HepG2 (cell line): ENCODE results near the gene LYRM2. TPM values are rescaled to one million over a fixed set of nuclear protein-coding genes. Genes with fewer than 3 reads are reported as not detected.

Experiments used
- ATAC-seq: fragments of 200-7000 bp; cut with Tn5 transposase; 3 replicates; pipeline ENCODE4 v1.9.1; 2020; ENCODE audit warnings: mild to moderate bottlenecking, moderate library complexity
- BruUV-seq: library from RNA; stranded (reverse); fragments of 400-500 nt; replicated peaks from 2 replicates; lab custom pipeline; 2021; lab: Mats Ljungman, UMichigan
- CTCF ChIA-PET: fragments of 300-600 bp; formaldehyde crosslinking; extraction: SDS; loops from one replicate; lab custom pipeline; 2021; ENCODE audit warnings: low total read pairs, inconsistent platforms, low intra/inter-chr PET ratio; lab: Yijun Ruan, JAX
- POLR2A ChIA-PET: fragments of 350-600 bp; sonication (Branson Sonifier 250); formaldehyde crosslinking; loops from one replicate; lab custom pipeline; 2020; ENCODE audit warnings: antibody characterized with exemption, inconsistent platforms; lab: Yijun Ruan, JAX
- DNase-seq: peaks from one replicate; pipeline ENCODE4 v3.0.0-alpha.2; 2015; ENCODE audit warnings: low spot score
- FAIRE-seq: peaks from 3 replicates; lab custom pipeline; 2011; peaks lifted over from hg19 to GRCh38; lab: Jason Lieb, UNC
- H2AFZ ChIP-seq: one replicate; pipeline ENCODE4 v1.6.1; 2011; ENCODE audit warnings: low read length, inconsistent platforms
- H3K27ac ChIP-seq: fragments of 300-600 bp; 3 replicates; pipeline ENCODE4 v1.8.0; 2011; ENCODE audit warnings: mixed run types, mild to moderate bottlenecking, mixed read lengths, low read length, inconsistent platforms; ENCODE audit not compliant: insufficient read depth; ENCODE audit errors: extremely low read length
- H3K27me3 ChIP-seq, 2 experiments: fragments of 200-600 bp in 1 of 2; 2 replicates in 1 of 2; 3 replicates in 1 of 2; pipeline versions ENCODE4 v1.6.0 to v1.8.0; 2011; ENCODE audit warnings: low read length in 2 of 2, mild to moderate bottlenecking in 2 of 2, moderate library complexity in 2 of 2, inconsistent platforms in 1 of 2; ENCODE audit not compliant: insufficient read depth in 2 of 2, control insufficient read depth in 1 of 2
- H3K36me3 ChIP-seq, 2 experiments: fragments of 200-600 bp in 1 of 2; replicated peaks in 1 of 2; 2 replicates in 1 of 2; 3 replicates in 1 of 2; pipeline versions ENCODE4 v1.5.1 to v1.8.0; 2011; ENCODE audit warnings: low read length in 2 of 2, inconsistent platforms in 1 of 2; ENCODE audit not compliant: insufficient read depth in 2 of 2, control insufficient read depth in 1 of 2
- H3K4me1 ChIP-seq: 2 replicates; pipeline ENCODE4 v1.5.1; 2012; ENCODE audit warnings: low read length, inconsistent platforms; ENCODE audit not compliant: insufficient read depth
- H3K4me2 ChIP-seq: 2 replicates; pipeline ENCODE4 v1.6.0; 2011; ENCODE audit warnings: low read depth, low read length, inconsistent platforms
- H3K4me3 ChIP-seq, 3 experiments: fragments of 200-600 bp in 1 of 3; sonication (generic), shearing (Covaris generic) in 1 of 3; replicated peaks in 1 of 3; 2 replicates each; pipeline ENCODE4 v1.5.1; 2011 to 2016; ENCODE audit warnings: low read length in 3 of 3, inconsistent platforms in 2 of 3, low read depth in 2 of 3, mild to moderate bottlenecking in 2 of 3, control low read depth in 1 of 3, mixed read lengths in 1 of 3; ENCODE audit not compliant: insufficient read depth in 1 of 3
- H3K79me2 ChIP-seq: one replicate; pipeline ENCODE4 v1.6.1; 2011; ENCODE audit warnings: low read length, inconsistent platforms; ENCODE audit not compliant: insufficient read depth
- H3K9ac ChIP-seq: 2 replicates; pipeline ENCODE4 v1.6.0; 2011; ENCODE audit warnings: mild to moderate bottlenecking, low read depth, low read length, inconsistent platforms; ENCODE audit not compliant: insufficient read depth
- H3K9me3 ChIP-seq: 2 replicates; pipeline ENCODE4 v1.5.1; 2012; ENCODE audit warnings: mild to moderate bottlenecking, low read length
- H4K20me1 ChIP-seq: 2 replicates; pipeline ENCODE4 v1.6.0; 2011; ENCODE audit warnings: inconsistent platforms, mild to moderate bottlenecking, low read length, moderate library complexity; ENCODE audit not compliant: insufficient read depth
- FOXA3 ChIP-seq: IDR thresholded peaks from 2 replicates; pipeline ENCODE4 v1.6.1; 2016; ENCODE audit warnings: missing genetic modification reagents, missing compliant biosample characterization
- HIVEP1 ChIP-seq: sonication (generic); formaldehyde crosslinking; IDR thresholded peaks from 2 replicates; pipeline ENCODE4 v1.4.0; 2020; ENCODE audit warnings: mild to moderate bottlenecking, missing genetic modification reagents
- NBN ChIP-seq: fragments of 450-650 bp; conservative IDR thresholded peaks from 2 replicates; pipeline ENCODE4 v1.6.1; 2017
- PITX1 ChIP-seq: sonication (generic); formaldehyde crosslinking; IDR thresholded peaks from 2 replicates; pipeline ENCODE4 v1.5.1; 2020; ENCODE audit warnings: mild to moderate bottlenecking, missing genetic modification reagents
- ZBTB38 ChIP-seq: sonication (generic); formaldehyde crosslinking; IDR thresholded peaks from 2 replicates; pipeline ENCODE4 v1.5.1; 2020; ENCODE audit warnings: mild to moderate bottlenecking, missing genetic modification reagents
- ZBTB44 ChIP-seq: sonication (generic); formaldehyde crosslinking; IDR thresholded peaks from 2 replicates; pipeline ENCODE4 v1.4.0; 2020; ENCODE audit warnings: missing genetic modification reagents
- ZNF780A ChIP-seq: sonication (generic); formaldehyde crosslinking; IDR thresholded peaks from 2 replicates; pipeline ENCODE4 v1.8.0; 2022; ENCODE audit warnings: mild to moderate bottlenecking, missing genetic modification reagents, moderate library complexity
- WGBS: methylation state at CpG from one replicate; pipeline ENCODE4 v1.1.6; 2017; ENCODE audit warnings: low lambda C conversion rate; 5-methylcytosine and 5-hydroxymethylcytosine counted together
- in situ Hi-C: cut with HindIII; loops from 2 replicates; pipeline ENCODE4 v1.10.0; 2017; ENCODE audit warnings: low pct_unique_long_range_greater_than_20kb; ENCODE audit not compliant: extremely low pct_ligation_motif_present
- intact Hi-C: fragments of 100-400 bp; cut with micrococcal nuclease; formaldehyde crosslinking; loops from one replicate; pipeline ENCODE4 v1.10.0; 2022; ENCODE audit not compliant: unreplicated experiment
- polyA plus RNA-seq, 8 experiments: library from polyadenylated mRNA; depleted of rRNA in 3 of 8; stranded (reverse) in 7 of 8; unstranded in 1 of 8; fragments of >200 nt; fragmentation: Illumina TruSeq in 4 of 8; extraction: Trizol in 4 of 8; gene quantifications; 2 replicates each; pipeline versions ENCODE4 v1.2.1 to v1.2.3, GENCODE V29; 2011 to 2016; ENCODE audit warnings: low read depth in 4 of 8, missing spikeins in 1 of 8, mixed read lengths in 1 of 8; ENCODE audit not compliant: insufficient read depth in 1 of 8
- total RNA-seq, 5 experiments: library from RNA; depleted of rRNA; stranded (reverse); fragments of >200 nt; fragmentation: Illumina TruSeq; extraction: Trizol; gene quantifications; 2 replicates each; pipeline ENCODE4 v1.2.3, GENCODE V29; 2016; ENCODE audit warnings: low read depth in 1 of 5
- TF ChIP-seq, protein P1 (sequence below): sonication (generic); formaldehyde crosslinking; IDR thresholded peaks from 2 replicates; pipeline ENCODE4 v1.4.0; 2020; ENCODE audit warnings: missing genetic modification reagents

Gene LYRM2
- total and polyA plus RNA-seq, 2 of the 13 experiments (the other 11 are each of a cell fraction or from before 2014, with no cell fraction given), result 17.8 to 32.6 TPM

- Histone ChIP-seq H3K9ac (no peak overlapping the region), H3K79me2 (no peaks in the 10 kb centered on the region), H3K27ac (no peak overlapping the region), H3K4me2 (no peak overlapping the region), H3K27me3 (no peaks in the 10 kb centered on the region), H4K20me1 (no peaks in the 10 kb centered on the region), H2AFZ (no peak overlapping the region), H3K36me3 (peaks cover 28 to 82% of the 10 kb centered on the region in 2 experiments), H3K4me1 (no peaks in the 10 kb centered on the region), H3K9me3 (no peaks in the 10 kb centered on the region), H3K4me3 (no peak overlapping the region)
- in situ Hi-C loops, result no loop called here
- no peak for FAIRE-seq
- intact Hi-C loops, result no loop called here
- ChIA-PET POLR2A (no interaction called here), CTCF (no interaction called here)
- no peak for DNase-seq
- no peak for ATAC-seq
- no TSS peak for BruUV-seq
- no peak for TF ChIP-seq FOXA3 (CRISPR knock-in tag)
- TF ChIP-seq ZBTB38 (CRISPR knock-in tag), result no peak
- no peak for TF ChIP-seq ZBTB44 (CRISPR knock-in tag)
- no peak for TF ChIP-seq NBN
- TF ChIP-seq PITX1 (CRISPR knock-in tag), result no peak
- TF ChIP-seq, protein P1, sequence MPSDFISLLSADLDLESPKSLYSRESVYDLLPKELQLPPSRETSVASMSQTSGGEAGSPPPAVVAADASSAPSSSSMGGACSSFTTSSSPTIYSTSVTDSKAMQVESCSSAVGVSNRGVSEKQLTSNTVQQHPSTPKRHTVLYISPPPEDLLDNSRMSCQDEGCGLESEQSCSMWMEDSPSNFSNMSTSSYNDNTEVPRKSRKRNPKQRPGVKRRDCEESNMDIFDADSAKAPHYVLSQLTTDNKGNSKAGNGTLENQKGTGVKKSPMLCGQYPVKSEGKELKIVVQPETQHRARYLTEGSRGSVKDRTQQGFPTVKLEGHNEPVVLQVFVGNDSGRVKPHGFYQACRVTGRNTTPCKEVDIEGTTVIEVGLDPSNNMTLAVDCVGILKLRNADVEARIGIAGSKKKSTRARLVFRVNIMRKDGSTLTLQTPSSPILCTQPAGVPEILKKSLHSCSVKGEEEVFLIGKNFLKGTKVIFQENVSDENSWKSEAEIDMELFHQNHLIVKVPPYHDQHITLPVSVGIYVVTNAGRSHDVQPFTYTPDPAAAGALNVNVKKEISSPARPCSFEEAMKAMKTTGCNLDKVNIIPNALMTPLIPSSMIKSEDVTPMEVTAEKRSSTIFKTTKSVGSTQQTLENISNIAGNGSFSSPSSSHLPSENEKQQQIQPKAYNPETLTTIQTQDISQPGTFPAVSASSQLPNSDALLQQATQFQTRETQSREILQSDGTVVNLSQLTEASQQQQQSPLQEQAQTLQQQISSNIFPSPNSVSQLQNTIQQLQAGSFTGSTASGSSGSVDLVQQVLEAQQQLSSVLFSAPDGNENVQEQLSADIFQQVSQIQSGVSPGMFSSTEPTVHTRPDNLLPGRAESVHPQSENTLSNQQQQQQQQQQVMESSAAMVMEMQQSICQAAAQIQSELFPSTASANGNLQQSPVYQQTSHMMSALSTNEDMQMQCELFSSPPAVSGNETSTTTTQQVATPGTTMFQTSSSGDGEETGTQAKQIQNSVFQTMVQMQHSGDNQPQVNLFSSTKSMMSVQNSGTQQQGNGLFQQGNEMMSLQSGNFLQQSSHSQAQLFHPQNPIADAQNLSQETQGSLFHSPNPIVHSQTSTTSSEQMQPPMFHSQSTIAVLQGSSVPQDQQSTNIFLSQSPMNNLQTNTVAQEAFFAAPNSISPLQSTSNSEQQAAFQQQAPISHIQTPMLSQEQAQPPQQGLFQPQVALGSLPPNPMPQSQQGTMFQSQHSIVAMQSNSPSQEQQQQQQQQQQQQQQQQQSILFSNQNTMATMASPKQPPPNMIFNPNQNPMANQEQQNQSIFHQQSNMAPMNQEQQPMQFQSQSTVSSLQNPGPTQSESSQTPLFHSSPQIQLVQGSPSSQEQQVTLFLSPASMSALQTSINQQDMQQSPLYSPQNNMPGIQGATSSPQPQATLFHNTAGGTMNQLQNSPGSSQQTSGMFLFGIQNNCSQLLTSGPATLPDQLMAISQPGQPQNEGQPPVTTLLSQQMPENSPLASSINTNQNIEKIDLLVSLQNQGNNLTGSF (CRISPR knock-in tag), result no peak
- TF ChIP-seq ZNF780A (CRISPR knock-in tag), result no peak
- TF ChIP-seq HIVEP1, result no peak
- WGBS, result 95% methylated on average over 2 of the region's 2 CpGs
These were observed 16.6 kb upstream of the LYRM2 start for GRCh38 chr6:89655122-89655521.
